ENCODE data around the gene CNN2.

CNN2 gene

GRCh38 chr19:1046117-1046626 lies 19.8 kb downstream of the CNN2 start:
- Histone ChIP-seq H4K20me1 (ENCODE audit: insufficient read depth) (no peaks in the 10 kb centered on the region), H3K36me3 (ENCODE audit: insufficient read depth) (no peaks in the 10 kb centered on the region), H3K27me3 (ENCODE audit: insufficient read depth, low read depth) (no peaks in the 10 kb centered on the region), H3K4me3 (IDR thresholded peaks at IDR 0.05; ENCODE audit: insufficient read depth, low read depth, low read length) (no peak overlapping the region), H3K9ac (no peak overlapping the region), H3K27ac (no peak overlapping the region), H3K4me1 (ENCODE audit: low read depth, poor library complexity, severe bottlenecking) (no peaks in the 10 kb centered on the region), H2AFZ (ENCODE audit: low read depth) (no peak overlapping the region), H3K79me2 (ENCODE audit: insufficient read depth, low read depth) (no peaks in the 10 kb centered on the region), H3K4me2 (no peak overlapping the region)
- TF ChIP-seq CTCF (conservative IDR thresholded peaks at IDR 0.05; ENCODE audit: low read depth, low read length), result no peak

- H3K36me3 ChIP-seq (ENCODE audit: insufficient read depth), result no peaks in the 10 kb centered on the region
- H4K20me1 ChIP-seq (ENCODE audit: insufficient read depth), result no peaks in the 10 kb centered on the region
- H3K79me2 ChIP-seq (ENCODE audit: insufficient read depth, low read depth), result no peaks in the 10 kb centered on the region
- H3K27me3 ChIP-seq (ENCODE audit: insufficient read depth, low read depth), result no peaks in the 10 kb centered on the region
- no peak overlapping the region for H2AFZ ChIP-seq (ENCODE audit: low read depth)
- H3K9ac ChIP-seq, result no peak overlapping the region
- no peak for TF ChIP-seq CTCF (conservative IDR thresholded peaks at IDR 0.05; ENCODE audit: low read depth, low read length)
- no peak overlapping the region for H3K4me2 ChIP-seq
- no peak overlapping the region for H3K4me3 ChIP-seq (IDR thresholded peaks at IDR 0.05; ENCODE audit: insufficient read depth, low read depth, low read length)
- H3K27ac ChIP-seq, result no peak overlapping the region
- no peaks in the 10 kb centered on the region for H3K4me1 ChIP-seq (ENCODE audit: low read depth, poor library complexity, severe bottlenecking)
These were observed 20.7 kb downstream of the CNN2 start for GRCh38 chr19:1046836-1047695.

GRCh38 chr19:1047696-1048147 lies 21.3 kb downstream of the CNN2 start:
- no peak overlapping the region for H3K4me3 ChIP-seq (IDR thresholded peaks at IDR 0.05; ENCODE audit: insufficient read depth, low read depth, low read length)

GRCh38 chr19:1049106-1049505 lies 22.7 kb downstream of the CNN2 start:
- Histone ChIP-seq H3K4me1 (ENCODE audit: low read depth, poor library complexity, severe bottlenecking) (no peaks in the 10 kb centered on the region), H3K4me3 (IDR thresholded peaks at IDR 0.05; ENCODE audit: insufficient read depth, low read depth, low read length) (no peak overlapping the region), H3K27ac (no peak overlapping the region), H3K4me2 (no peak overlapping the region), H3K9ac (no peak overlapping the region), H3K79me2 (ENCODE audit: insufficient read depth, low read depth) (no peaks in the 10 kb centered on the region), H2AFZ (ENCODE audit: low read depth) (no peak overlapping the region), H3K27me3 (ENCODE audit: insufficient read depth, low read depth) (no peaks in the 10 kb centered on the region), H4K20me1 (ENCODE audit: insufficient read depth) (no peaks in the 10 kb centered on the region), H3K36me3 (ENCODE audit: insufficient read depth) (no peaks in the 10 kb centered on the region)
- TF ChIP-seq CTCF (conservative IDR thresholded peaks at IDR 0.05; ENCODE audit: low read depth, low read length), result no peak

More at GRCh38 chr19:1047696-1048147, 21.3 kb downstream of the CNN2 start:
- no peak overlapping the region for H2AFZ ChIP-seq (ENCODE audit: low read depth)
- H3K27ac ChIP-seq, result no peak overlapping the region
- no peaks in the 10 kb centered on the region for H4K20me1 ChIP-seq (ENCODE audit: insufficient read depth)
- no peaks in the 10 kb centered on the region for H3K4me1 ChIP-seq (ENCODE audit: low read depth, poor library complexity, severe bottlenecking)
- H3K9ac ChIP-seq, result no peak overlapping the region
- no peaks in the 10 kb centered on the region for H3K27me3 ChIP-seq (ENCODE audit: insufficient read depth, low read depth)
- no peak overlapping the region for H3K4me2 ChIP-seq
- no peaks in the 10 kb centered on the region for H3K79me2 ChIP-seq (ENCODE audit: insufficient read depth, low read depth)
- H3K36me3 ChIP-seq (ENCODE audit: insufficient read depth), result no peaks in the 10 kb centered on the region
- no peak for TF ChIP-seq CTCF (conservative IDR thresholded peaks at IDR 0.05; ENCODE audit: low read depth, low read length)
